GM19238 (cell line): ENCODE measurements around the gene SLAMF7.
A peak's percentile ranks its signal among the peaks of the same experiment; 100 is the strongest.
"Not testable (repeated sequence)": the region's sequence is repeated elsewhere in the genome, so short reads cannot be mapped to it uniquely, and the experiment has no call there.

Experiments used
- DNase-seq: peaks from one replicate; pipeline ENCODE4 v3.0.0; 2011; ENCODE audit warnings: low spot score; ENCODE audit not compliant: insufficient read length

Gene SLAMF7

GRCh38 chr1:160720356-160721085, 18.5 kb upstream of the SLAMF7 start:
- no peak for DNase-seq

GRCh38 chr1:160721473-160721872, 17.6 kb upstream of the SLAMF7 start:
- no peak for DNase-seq

GRCh38 chr1:160722726-160723125, 16.3 kb upstream of the SLAMF7 start:
- no peak for DNase-seq

- no peak for DNase-seq
Observed at GRCh38 chr1:160723332-160723731, 15.7 kb upstream of the SLAMF7 start.

GRCh38 chr1:160724465-160725242, 14.4 kb upstream of the SLAMF7 start:
- no peak for DNase-seq

GRCh38 chr1:160726114-160726497, 12.9 kb upstream of the SLAMF7 start:
- no peak for DNase-seq

GRCh38 chr1:160726498-160727315, 12.3 kb upstream of the SLAMF7 start:
- peak; percentile 38 for DNase-seq

GRCh38 chr1:160727316-160727640, 11.8 kb upstream of the SLAMF7 start:
- DNase-seq, result no peak

- not testable (repeated sequence) for DNase-seq
Observed at GRCh38 chr1:160731564-160731963, 7.5 kb upstream of the SLAMF7 start.

GRCh38 chr1:160731990-160732389, 7.1 kb upstream of the SLAMF7 start:
- no peak for DNase-seq

GRCh38 chr1:160733898-160734297, 5.1 kb upstream of the SLAMF7 start:
- no peak for DNase-seq

- no peak for DNase-seq
Observed at GRCh38 chr1:160734301-160734700, 4.7 kb upstream of the SLAMF7 start.

- DNase-seq, result no peak
Observed at GRCh38 chr1:160738271-160738670, 776 bp upstream of the SLAMF7 start.

- DNase-seq, result no peak
Observed at GRCh38 chr1:160740133-160740688, 1.2 kb downstream of the SLAMF7 start.

GRCh38 chr1:160741092-160741501, 2.0 kb downstream of the SLAMF7 start:
- DNase-seq, result no peak

- no peak for DNase-seq
Observed at GRCh38 chr1:160741612-160742348, 2.7 kb downstream of the SLAMF7 start.

- DNase-seq, result no peak
Observed at GRCh38 chr1:160742428-160743127, 3.5 kb downstream of the SLAMF7 start.

- DNase-seq, result no peak
Observed at GRCh38 chr1:160743266-160743665, 4.2 kb downstream of the SLAMF7 start.

GRCh38 chr1:160744199-160744851, 5.3 kb downstream of the SLAMF7 start:
- DNase-seq, result no peak
